H1 (cell line): Measurements from ENCODE around the gene BABAM2. TPM values are rescaled to one million over a fixed set of nuclear protein-coding genes. Genes with fewer than 3 reads are reported as not detected.

Experiments used
- CTCF ChIA-PET: fragments of 300-600 bp; sonication (Branson Sonifier 250); formaldehyde crosslinking; loops from one replicate; lab custom pipeline; 2021; ENCODE audit not compliant: partially characterized antibody; lab: Charles Lee
- POLR2A ChIA-PET: fragments of 300-600 bp; sonication (Branson Sonifier 250); formaldehyde crosslinking; loops from one replicate; lab custom pipeline; 2021; ENCODE audit warnings: inconsistent platforms; ENCODE audit not compliant: partially characterized antibody; lab: Charles Lee
- DNase-seq, 2 experiments: peaks; one replicate each; pipeline versions ENCODE4 v3.0.0 to v3.0.0-alpha.2; 2010 to 2022; ENCODE audit warnings: low spot score in 2 of 2, low read depth in 1 of 2, mixed read lengths in 1 of 2
- FAIRE-seq: peaks from 2 replicates; lab custom pipeline; 2011; peaks lifted over from hg19 to GRCh38; lab: Jason Lieb, UNC
- H2AFZ ChIP-seq: 2 replicates; pipeline ENCODE4 v1.8.1; 2012; ENCODE audit warnings: low read length, inconsistent platforms
- H2AK5ac ChIP-seq: 2 replicates; pipeline ENCODE4 v1.6.1; 2013; ENCODE audit warnings: low read depth, low read length
- H2BK120ac ChIP-seq: replicated peaks from 2 replicates; pipeline ENCODE3; 2013; ENCODE audit warnings: low read depth, low read length, inconsistent platforms
- H2BK12ac ChIP-seq: 2 replicates; pipeline ENCODE4 v1.6.1; 2013; ENCODE audit warnings: low read depth, low read length
- H2BK15ac ChIP-seq: 2 replicates; pipeline ENCODE4 v1.6.1; 2013; ENCODE audit warnings: low read length
- H2BK20ac ChIP-seq: 2 replicates; pipeline ENCODE4 v1.6.1; 2013; ENCODE audit warnings: low read length
- H2BK5ac ChIP-seq: 2 replicates; pipeline ENCODE4 v1.6.1; 2013; ENCODE audit warnings: low read depth, low read length
- H3K14ac ChIP-seq: 2 replicates; pipeline ENCODE4 v1.6.1; 2013; ENCODE audit warnings: inconsistent platforms; ENCODE audit not compliant: insufficient read length
- H3K18ac ChIP-seq: 2 replicates; pipeline ENCODE4 v1.6.1; 2013; ENCODE audit warnings: low read length; ENCODE audit errors: extremely low read depth
- H3K23ac ChIP-seq: 2 replicates; pipeline ENCODE4 v1.6.1; 2013; ENCODE audit warnings: inconsistent platforms; ENCODE audit not compliant: insufficient read length
- H3K23me2 ChIP-seq: 2 replicates; pipeline ENCODE4 v1.6.1; 2013; ENCODE audit warnings: low read depth, low read length
- H3K27ac ChIP-seq: 2 replicates; pipeline ENCODE4 v1.6.1; 2011; ENCODE audit warnings: low read depth, low read length, inconsistent platforms
- H3K27me3 ChIP-seq, 4 experiments: replicated peaks in 1 of 4; 1 replicate in 1 of 4; 2 replicates in 3 of 4; pipeline versions ENCODE4 v1.6.1 to v1.8.1; 2011 to 2013; ENCODE audit warnings: low read length in 3 of 4, mild to moderate bottlenecking in 3 of 4, inconsistent platforms in 2 of 4, mixed read lengths in 2 of 4, moderate library complexity in 1 of 4; ENCODE audit not compliant: control insufficient read depth in 3 of 4, insufficient read depth in 3 of 4; ENCODE audit errors: extremely low read depth in 1 of 4
- H3K36me3 ChIP-seq, 4 experiments: 2 replicates each; pipeline versions ENCODE4 v1.6.1 to v1.8.1; 2011 to 2013; ENCODE audit warnings: mild to moderate bottlenecking in 4 of 4, low read length in 3 of 4, moderate library complexity in 2 of 4, control low read depth in 1 of 4, inconsistent platforms in 1 of 4; ENCODE audit not compliant: insufficient read depth in 4 of 4, control insufficient read depth in 2 of 4
- H3K4ac ChIP-seq: replicated peaks from 2 replicates; pipeline ENCODE3; 2013; ENCODE audit warnings: low read length, low read depth, mixed read lengths, inconsistent platforms; ENCODE audit not compliant: insufficient read length
- H3K4me1 ChIP-seq, 4 experiments: replicated peaks in 1 of 4; 1 replicate in 1 of 4; 2 replicates in 3 of 4; pipeline versions ENCODE4 v1.6.1 to v1.8.1; 2011 to 2013; ENCODE audit warnings: low read length in 3 of 4, inconsistent platforms in 2 of 4, mixed read lengths in 1 of 4; ENCODE audit not compliant: insufficient read depth in 4 of 4, control insufficient read depth in 3 of 4
- H3K4me2 ChIP-seq, 2 experiments: 2 replicates each; pipeline versions ENCODE4 v1.6.1 to v1.8.1; 2011 to 2013; ENCODE audit warnings: low read depth in 2 of 2, low read length in 2 of 2, control low read depth in 1 of 2, inconsistent platforms in 1 of 2, mild to moderate bottlenecking in 1 of 2; ENCODE audit not compliant: insufficient read depth in 1 of 2
- H3K4me3 ChIP-seq, 4 experiments: fragments of 200-600, 300-600 bp in 1 of 4; sonication (generic), shearing (Covaris generic), sonication (Bioruptor Twin) in 1 of 4; 2 replicates each; pipeline versions ENCODE4 v1.5.1 to v1.8.1; 2011 to 2016; ENCODE audit warnings: low read length in 4 of 4, low read depth in 3 of 4, control low read depth in 2 of 4, inconsistent platforms in 2 of 4, mild to moderate bottlenecking in 2 of 4, mixed read lengths in 1 of 4, moderate library complexity in 1 of 4; ENCODE audit not compliant: insufficient read depth in 2 of 4; ENCODE audit errors: extremely low read depth in 1 of 4
- H3K56ac ChIP-seq: replicated peaks from 2 replicates; pipeline ENCODE3; 2013; ENCODE audit warnings: low read depth, mild to moderate bottlenecking, mixed read lengths, low read length, inconsistent platforms; ENCODE audit not compliant: insufficient read length
- H3K79me1 ChIP-seq: 2 replicates; pipeline ENCODE4 v1.6.1; 2013; ENCODE audit warnings: low read depth, low read length, control low read depth
- H3K79me2 ChIP-seq, 2 experiments: 2 replicates each; pipeline versions ENCODE4 v1.6.1 to v1.8.1; 2012 to 2013; ENCODE audit warnings: low read length in 2 of 2, mild to moderate bottlenecking in 2 of 2, inconsistent platforms in 1 of 2; ENCODE audit not compliant: insufficient read depth in 2 of 2, control insufficient read depth in 1 of 2
- H3K9ac ChIP-seq, 4 experiments: replicated peaks in 1 of 4; 1 replicate in 1 of 4; 2 replicates in 3 of 4; pipeline versions ENCODE4 v1.6.1 to v1.8.1; 2011 to 2013; ENCODE audit warnings: low read depth in 3 of 4, low read length in 3 of 4, control low read depth in 2 of 4, mild to moderate bottlenecking in 2 of 4, moderate library complexity in 2 of 4, inconsistent platforms in 1 of 4; ENCODE audit errors: extremely low read depth in 1 of 4
- H3K9me3 ChIP-seq, 2 experiments: 2 replicates each; pipeline versions ENCODE4 v1.6.1 to v1.8.1; 2012 to 2013; ENCODE audit warnings: mild to moderate bottlenecking in 2 of 2, moderate library complexity in 2 of 2, control low read depth in 1 of 2, inconsistent platforms in 1 of 2, low read depth in 1 of 2, low read length in 1 of 2, mixed read lengths in 1 of 2; ENCODE audit not compliant: insufficient read depth in 2 of 2
- H4K20me1 ChIP-seq, 2 experiments: replicated peaks in 1 of 2; 2 replicates each; pipeline versions ENCODE3 to v1.8.1; 2011 to 2013; ENCODE audit warnings: inconsistent platforms in 2 of 2, low read length in 2 of 2, mild to moderate bottlenecking in 1 of 2; ENCODE audit not compliant: insufficient read depth in 2 of 2, control insufficient read depth in 1 of 2
- H4K5ac ChIP-seq: 2 replicates; pipeline ENCODE4 v1.6.1; 2013; ENCODE audit warnings: low read length, low read depth, mixed read lengths, inconsistent platforms; ENCODE audit not compliant: insufficient read length
- H4K8ac ChIP-seq: 2 replicates; pipeline ENCODE4 v1.8.0; 2013; ENCODE audit warnings: mild to moderate bottlenecking, moderate library complexity, low read length, inconsistent platforms; ENCODE audit not compliant: insufficient read depth; ENCODE audit errors: extremely low read depth
- H4K91ac ChIP-seq: replicated peaks from 2 replicates; pipeline ENCODE3; 2013; ENCODE audit warnings: low read length, mixed read lengths, inconsistent platforms; ENCODE audit not compliant: insufficient read length
- ATF2 ChIP-seq: IDR thresholded peaks from 2 replicates; pipeline ENCODE4 v1.6.1; 2012; ENCODE audit warnings: low read length, inconsistent platforms
- ATF3 ChIP-seq: IDR thresholded peaks from 2 replicates; pipeline ENCODE4 v1.6.1; 2011; ENCODE audit warnings: low read depth, mild to moderate bottlenecking, low read length; ENCODE audit not compliant: insufficient read depth
- BRCA1 ChIP-seq: IDR thresholded peaks from 2 replicates; pipeline ENCODE4 v1.6.1; 2012; ENCODE audit warnings: low read depth, low read length, improper control_type of control experiment
- CBX8 ChIP-seq: fragments of 300-800, 300-1000 bp; sonication (generic); IDR thresholded peaks from 2 replicates; pipeline ENCODE4 v1.7.1; 2016; ENCODE audit warnings: low read depth, low read length, borderline replicate concordance
- EP300 ChIP-seq, 2 experiments: IDR thresholded peaks; 1 replicate in 1 of 2; 2 replicates in 1 of 2; pipeline ENCODE4 v1.6.1; 2011 to 2012; ENCODE audit warnings: low read depth in 2 of 2, low read length in 2 of 2, mild to moderate bottlenecking in 2 of 2, borderline replicate concordance in 1 of 2, inconsistent platforms in 1 of 2, moderate library complexity in 1 of 2
- GABPA ChIP-seq: IDR thresholded peaks from 2 replicates; pipeline ENCODE4 v1.6.1; 2011; ENCODE audit warnings: mild to moderate bottlenecking, low read length, moderate library complexity, borderline replicate concordance; ENCODE audit not compliant: insufficient read depth
- HDAC6 ChIP-seq: IDR thresholded peaks from one replicate; pipeline ENCODE4 v1.7.1; 2012; ENCODE audit warnings: low read depth, mild to moderate bottlenecking, inconsistent platforms, low read length, moderate library complexity
- NRF1 ChIP-seq: IDR thresholded peaks from 2 replicates; pipeline ENCODE4 v1.6.1; 2011; ENCODE audit warnings: mild to moderate bottlenecking, low read depth, low read length, improper control_type of control experiment
- PHF8 ChIP-seq: fragments of 200-600 bp; sonication (generic); conservative IDR thresholded peaks from 2 replicates; pipeline ENCODE4 v1.7.1; 2012; ENCODE audit warnings: low read depth, mild to moderate bottlenecking, inconsistent platforms, low read length, moderate library complexity
- SP4 ChIP-seq: IDR thresholded peaks from 2 replicates; pipeline ENCODE4 v1.6.1; 2012; ENCODE audit warnings: low read length, inconsistent platforms
- SRF ChIP-seq: IDR thresholded peaks from 2 replicates; pipeline ENCODE4 v1.6.1; 2011; ENCODE audit warnings: mild to moderate bottlenecking, low read depth, low read length, moderate library complexity
- TBP ChIP-seq: IDR thresholded peaks from 2 replicates; pipeline ENCODE4 v1.6.1; 2011; ENCODE audit warnings: low read depth, low read length, improper control_type of control experiment
- YY1 ChIP-seq: IDR thresholded peaks from 2 replicates; pipeline ENCODE4 v1.6.1; 2011; ENCODE audit warnings: low read depth, mild to moderate bottlenecking, low read length
- WGBS, 2 experiments: shearing (Covaris generic) in 1 of 2; methylation state at CpG; one replicate each; pipeline versions ENCODE4 v1.1.6 to v1.1.7; 2013 to 2015; ENCODE audit warnings: low lambda C conversion rate in 2 of 2, mixed read lengths in 2 of 2, inconsistent platforms in 1 of 2, low coverage in 1 of 2, missing lambda C conversion rate in 1 of 2; ENCODE audit not compliant: insufficient replicate concordance in 2 of 2, insufficient coverage in 1 of 2, insufficient read length in 1 of 2; ENCODE audit errors: extremely low coverage in 1 of 2, missing lambda C conversion rate in 1 of 2; 5-methylcytosine and 5-hydroxymethylcytosine counted together
- polyA plus RNA-seq, 7 experiments: library from polyadenylated mRNA; depleted of rRNA in 3 of 7; stranded (reverse) in 5 of 7; unstranded in 2 of 7; fragments of >200 nt in 5 of 7; fragments of 200-250 nt in 2 of 7; gene quantifications; 1 replicate in 5 of 7; 2 replicates in 1 of 7; 4 replicates in 1 of 7; pipeline versions ENCODE4 v1.2.1 to v1.2.3, GENCODE V29; 2011 to 2013; ENCODE audit warnings: missing spikeins in 2 of 7, mixed read lengths in 2 of 7
- total RNA-seq: library from RNA; stranded (reverse); fragmentation: NEBNext Ultra II Directional; extraction: Animal tissue kit (Norgen Biotek cat#: 25700); gene quantifications from 2 replicates; pipeline ENCODE4 v1.2.1, GENCODE V29; 2021

The BABAM2 gene
- total and polyA plus RNA-seq, 2 of the 8 experiments (the other 6 are each of a cell fraction or from before 2014, with no cell fraction given): 15.8 to 20.9 TPM

- Histone ChIP-seq H3K36me3 (no peaks in the 10 kb centered on the region), H3K79me2 (no peaks in the 10 kb centered on the region), H3K4ac (no peak overlapping the region), H3K23me2 (no peaks in the 10 kb centered on the region), H3K56ac (no peak overlapping the region), H2AFZ (no peak overlapping the region), H3K14ac (no peak overlapping the region), H3K79me1 (no peaks in the 10 kb centered on the region), H3K18ac (no peak overlapping the region), H3K4me1 (no peaks in the 10 kb centered on the region), H2BK20ac (no peak overlapping the region), H4K91ac (no peak overlapping the region), H3K27me3 (no peaks in the 10 kb centered on the region), H2BK15ac (no peak overlapping the region), H3K9ac (no peak overlapping the region), H3K9me3 (no peaks in the 10 kb centered on the region), H3K4me3 (no peak overlapping the region), H4K8ac (no peak overlapping the region), H2BK5ac (no peak overlapping the region), H4K5ac (no peak overlapping the region), H4K20me1 (no peaks in the 10 kb centered on the region), H3K23ac (no peak overlapping the region), H2BK12ac (no peak overlapping the region), H3K4me2 (no peak overlapping the region), H3K27ac (no peak overlapping the region), H2AK5ac (no peak overlapping the region), H2BK120ac (no peak overlapping the region)
- CTCF ChIA-PET: interaction anchor here (0.7 to 2.8 kb wide), 3 partner anchors 28 to 373 kb away, joined by 3 to 7 read pairs (median 3); no protein-coding TSS in a partner anchor
- POLR2A ChIA-PET: no interaction called here
- DNase-seq (no peak), FAIRE-seq (no peak)
- 89% methylated on average over 2 of the region's 2 CpGs; no CpG with 5 or more reads in 1 of the 2 experiments for WGBS, 2 experiments
- TF ChIP-seq CBX8 (no peak), HDAC6 (no peak), ATF2 (no peak), BRCA1 (no peak), GABPA (no peak), SP4 (no peak), SRF (no peak), NRF1 (no peak), ATF3 (no peak), PHF8 (no peak), EP300 (IDR thresholded peaks at IDR 0.05; ENCODE audit: borderline replicate concordance in 1 of 2, low read depth in 2 of 2, low read length in 2 of 2) (no peak), YY1 (no peak), TBP (no peak)
These were observed 205.1 kb downstream of the BABAM2 start for GRCh38 chr2:28095622-28096021.
